ENCODE measurements around the gene MPST.

Gene MPST

DNA sequence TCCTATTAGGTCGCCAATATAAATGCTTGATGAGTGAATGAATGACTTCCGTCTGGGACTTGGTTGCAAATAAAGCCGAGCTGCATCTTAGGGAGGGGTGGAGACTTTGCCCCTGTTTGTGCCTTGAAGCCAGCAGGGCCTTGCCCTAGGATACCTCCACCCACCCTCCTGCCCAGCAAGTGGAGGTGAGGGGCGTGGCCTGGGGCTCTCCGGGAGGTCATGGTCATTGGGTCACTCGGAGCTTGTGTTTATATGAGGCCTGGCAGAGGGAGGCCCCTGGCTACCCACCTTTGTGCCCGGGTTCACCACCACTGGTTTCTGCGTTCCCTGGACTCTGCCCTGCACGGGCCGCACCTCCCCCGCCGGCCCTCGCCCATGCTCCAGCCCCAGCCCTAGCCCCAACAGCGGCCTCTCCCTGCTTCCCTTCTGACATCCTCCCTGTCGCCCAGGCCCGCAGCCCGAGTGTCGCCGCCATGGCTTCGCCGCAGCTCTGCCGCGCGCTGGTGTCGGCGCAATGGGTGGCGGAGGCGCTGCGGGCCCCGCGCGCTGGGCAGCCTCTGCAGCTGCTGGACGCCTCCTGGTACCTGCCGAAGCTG lies 4.3 kb downstream of the MPST start:
- DNase-seq (ENCODE audit: low spot score): no peak

DNA sequence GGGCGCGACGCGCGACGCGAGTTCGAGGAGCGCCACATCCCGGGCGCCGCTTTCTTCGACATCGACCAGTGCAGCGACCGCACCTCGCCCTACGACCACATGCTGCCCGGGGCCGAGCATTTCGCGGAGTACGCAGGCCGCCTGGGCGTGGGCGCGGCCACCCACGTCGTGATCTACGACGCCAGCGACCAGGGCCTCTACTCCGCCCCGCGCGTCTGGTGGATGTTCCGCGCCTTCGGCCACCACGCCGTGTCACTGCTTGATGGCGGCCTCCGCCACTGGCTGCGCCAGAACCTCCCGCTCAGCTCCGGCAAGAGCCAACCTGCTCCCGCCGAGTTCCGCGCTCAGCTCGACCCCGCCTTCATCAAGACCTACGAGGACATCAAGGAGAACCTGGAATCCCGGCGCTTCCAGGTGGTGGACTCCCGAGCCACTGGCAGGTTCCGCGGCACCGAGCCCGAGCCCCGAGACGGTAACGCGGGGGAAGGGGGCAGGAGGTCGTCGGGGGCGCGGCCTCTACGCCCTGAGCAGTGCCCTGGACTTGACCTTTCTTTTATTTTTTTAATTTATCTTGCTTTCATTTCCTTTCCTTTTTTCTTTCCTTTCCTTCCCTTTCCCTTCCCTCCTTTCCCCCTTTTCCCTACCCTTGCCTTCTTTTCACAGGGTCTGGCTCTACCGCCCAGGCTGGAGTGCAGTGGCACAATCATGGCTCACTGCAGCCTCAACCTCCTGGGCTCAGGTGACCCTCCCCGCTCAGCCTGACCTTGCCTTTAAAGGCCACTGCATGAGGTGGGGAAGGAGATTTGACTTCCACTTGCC lies 5.0 kb downstream of the MPST start:
- no peak for DNase-seq (ENCODE audit: low spot score)

DNA sequence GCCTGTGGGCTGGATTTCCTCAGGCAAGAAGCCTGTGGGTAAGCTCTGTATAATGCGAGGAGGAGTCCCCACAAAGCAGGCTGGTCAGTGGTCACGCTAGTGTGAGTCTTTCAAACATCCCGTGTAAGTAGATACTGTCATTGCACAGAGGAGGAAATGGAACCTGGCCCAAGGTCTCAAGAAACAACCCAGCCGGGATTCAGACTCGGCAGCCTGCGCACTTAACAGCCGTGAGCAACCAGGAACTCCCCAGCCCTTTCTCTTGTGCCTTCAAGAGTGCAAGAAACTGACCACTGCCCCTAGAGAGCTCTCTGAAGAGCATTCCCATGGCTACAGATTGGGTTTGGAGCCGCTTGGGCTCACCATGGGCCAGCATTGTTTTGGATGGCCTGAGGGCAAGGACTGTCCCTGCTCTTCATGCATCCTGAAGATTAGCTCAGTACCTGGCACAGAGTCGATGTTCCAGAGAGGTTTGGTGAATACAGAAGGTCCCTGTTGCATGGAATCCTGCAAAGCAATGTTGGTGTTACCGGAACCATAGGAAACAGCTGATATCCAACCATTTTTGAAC lies 6.0 kb downstream of the MPST start:
- DNase-seq (ENCODE audit: low spot score): no peak

DNA sequence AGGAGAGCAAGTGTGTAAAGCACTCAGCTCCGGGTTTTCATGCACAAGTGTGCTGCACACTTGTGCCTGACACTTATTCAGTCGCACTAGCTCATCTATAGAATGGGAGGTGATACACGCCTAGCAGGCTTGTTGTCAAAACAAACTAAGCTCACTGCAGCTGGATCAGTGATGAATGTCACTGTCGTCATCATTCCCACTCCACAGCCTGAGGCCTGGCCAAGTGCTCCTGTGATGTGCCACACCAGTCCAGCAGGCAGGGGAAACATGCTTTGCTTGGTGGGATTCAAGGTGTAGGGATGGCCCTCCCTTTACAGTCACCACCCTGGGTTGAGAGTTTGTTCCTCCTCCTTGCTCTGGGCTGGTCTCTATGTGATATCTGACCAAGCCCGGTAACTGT lies 6.8 kb downstream of the MPST start:
- no peak for DNase-seq (ENCODE audit: low spot score)

DNA sequence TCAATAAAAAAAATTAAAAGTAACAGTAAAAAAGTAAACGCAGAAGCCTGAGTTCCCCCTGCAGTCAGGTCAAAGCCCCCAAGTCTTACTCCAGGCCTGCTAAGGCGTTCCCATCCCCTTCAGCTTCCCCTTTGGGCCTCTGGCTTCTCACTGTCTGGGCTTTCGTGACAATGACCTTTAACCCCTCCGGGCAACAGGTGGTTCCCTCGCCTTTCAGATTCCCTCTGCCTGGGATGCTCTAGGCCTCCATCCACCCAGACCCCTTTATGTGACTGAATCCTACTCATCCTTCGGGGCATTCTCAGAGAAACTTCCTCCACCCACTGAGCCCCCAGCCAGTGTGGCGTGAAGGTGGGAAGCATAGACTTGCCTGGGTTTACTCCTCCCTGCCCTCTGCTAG lies 8.0 kb downstream of the MPST start:
- no peak for DNase-seq (ENCODE audit: low spot score)

DNA sequence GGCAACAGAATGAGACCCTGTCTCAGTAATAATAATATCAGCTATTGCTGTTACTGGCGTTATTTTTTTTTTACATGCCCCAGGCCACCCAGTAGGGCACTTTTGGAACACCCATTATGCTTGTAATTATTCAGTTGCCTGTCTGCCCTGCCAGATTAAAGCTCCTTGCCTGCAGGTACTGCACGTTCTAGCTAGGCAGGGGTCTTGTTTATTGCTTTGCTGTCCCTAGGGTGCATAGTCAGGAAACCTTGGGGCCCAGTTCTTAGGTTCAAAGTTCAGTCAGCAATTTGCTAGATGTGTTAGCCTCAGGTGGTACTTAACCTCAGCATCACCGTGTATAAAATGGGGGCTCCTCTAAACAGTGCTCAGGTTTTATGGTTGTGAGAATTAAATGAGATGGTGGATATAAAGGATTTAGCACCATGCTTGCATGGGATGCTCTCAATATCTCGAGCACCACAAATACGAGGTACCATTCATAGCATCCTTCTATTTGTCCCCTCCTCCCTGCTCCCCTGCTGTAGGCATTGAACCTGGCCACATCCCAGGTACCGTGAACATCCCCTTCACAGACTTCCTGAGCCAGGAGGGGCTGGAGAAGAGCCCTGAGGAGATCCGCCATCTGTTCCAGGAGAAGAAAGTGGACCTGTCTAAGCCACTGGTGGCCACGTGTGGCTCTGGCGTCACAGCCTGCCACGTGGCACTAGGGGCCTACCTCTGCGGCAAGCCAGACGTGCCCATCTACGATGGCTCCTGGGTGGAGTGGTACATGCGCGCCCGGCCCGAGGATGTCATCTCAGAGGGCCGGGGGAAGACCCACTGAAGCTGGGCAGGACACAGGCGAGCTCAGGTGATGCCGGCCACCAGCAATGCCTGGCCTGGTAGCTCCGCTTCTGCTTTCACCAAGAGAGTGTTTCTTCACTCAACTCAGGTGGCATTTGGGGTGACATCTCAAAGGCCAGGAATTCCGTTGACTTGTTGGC lies 9.4 kb downstream of the MPST start:
- DNase-seq (ENCODE audit: low spot score): no peak

DNA sequence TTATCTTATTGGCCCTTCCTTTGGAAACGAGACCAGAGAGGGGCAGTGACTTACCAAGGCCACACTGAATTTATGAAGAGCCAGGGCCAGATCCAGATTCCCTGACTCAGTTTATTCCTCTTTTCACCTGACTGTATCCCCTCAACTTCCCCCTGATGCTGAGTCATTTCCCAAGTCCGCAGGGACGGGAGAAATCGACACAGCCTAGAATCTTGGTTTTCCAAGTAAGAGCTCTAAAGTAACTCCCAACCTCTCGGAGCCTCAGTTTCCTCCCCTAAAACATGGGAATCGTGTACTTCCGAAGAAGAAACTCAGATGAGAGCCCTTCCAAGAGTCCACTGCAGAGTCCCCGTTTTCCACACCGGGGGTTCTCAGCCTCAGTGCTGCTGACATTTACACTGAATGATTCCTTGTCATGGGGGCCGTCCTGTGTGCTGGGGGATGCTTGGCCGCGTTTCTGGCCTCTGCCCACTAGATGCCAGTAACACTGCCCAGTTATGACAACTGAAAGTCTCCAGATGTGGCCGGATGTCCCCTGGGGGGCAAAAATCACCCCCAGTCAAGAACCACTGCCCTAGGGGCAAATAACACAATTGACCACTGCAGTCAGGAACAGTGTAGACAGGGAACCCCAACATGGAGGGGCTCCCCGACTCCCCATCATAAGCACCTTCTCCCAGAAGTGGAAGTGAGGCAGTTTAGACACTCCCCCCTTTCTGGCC lies 11.2 kb downstream of the MPST start:
- DNase-seq (ENCODE audit: low spot score): no peak

DNA sequence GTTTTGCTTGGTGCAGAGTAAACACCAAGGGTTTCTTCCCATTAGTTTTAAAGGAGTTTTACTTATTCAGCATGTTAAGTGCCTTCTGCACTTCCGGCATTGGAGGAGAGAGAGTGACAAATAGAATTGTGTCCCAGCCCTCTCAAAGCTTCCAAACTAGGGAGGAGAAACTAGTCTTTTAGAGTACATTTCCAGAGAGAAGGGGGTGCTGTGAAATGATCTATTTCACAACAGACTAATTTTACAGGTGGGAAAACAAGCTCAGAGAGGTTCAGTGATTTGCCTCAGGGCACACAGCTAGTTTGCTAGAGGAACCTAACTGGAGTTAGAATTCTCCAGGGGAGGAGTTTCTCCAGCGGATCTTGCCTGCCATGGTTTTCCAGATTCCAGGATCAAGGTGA lies 12.6 kb downstream of the MPST start:
- DNase-seq (ENCODE audit: low spot score): no peak

DNA sequence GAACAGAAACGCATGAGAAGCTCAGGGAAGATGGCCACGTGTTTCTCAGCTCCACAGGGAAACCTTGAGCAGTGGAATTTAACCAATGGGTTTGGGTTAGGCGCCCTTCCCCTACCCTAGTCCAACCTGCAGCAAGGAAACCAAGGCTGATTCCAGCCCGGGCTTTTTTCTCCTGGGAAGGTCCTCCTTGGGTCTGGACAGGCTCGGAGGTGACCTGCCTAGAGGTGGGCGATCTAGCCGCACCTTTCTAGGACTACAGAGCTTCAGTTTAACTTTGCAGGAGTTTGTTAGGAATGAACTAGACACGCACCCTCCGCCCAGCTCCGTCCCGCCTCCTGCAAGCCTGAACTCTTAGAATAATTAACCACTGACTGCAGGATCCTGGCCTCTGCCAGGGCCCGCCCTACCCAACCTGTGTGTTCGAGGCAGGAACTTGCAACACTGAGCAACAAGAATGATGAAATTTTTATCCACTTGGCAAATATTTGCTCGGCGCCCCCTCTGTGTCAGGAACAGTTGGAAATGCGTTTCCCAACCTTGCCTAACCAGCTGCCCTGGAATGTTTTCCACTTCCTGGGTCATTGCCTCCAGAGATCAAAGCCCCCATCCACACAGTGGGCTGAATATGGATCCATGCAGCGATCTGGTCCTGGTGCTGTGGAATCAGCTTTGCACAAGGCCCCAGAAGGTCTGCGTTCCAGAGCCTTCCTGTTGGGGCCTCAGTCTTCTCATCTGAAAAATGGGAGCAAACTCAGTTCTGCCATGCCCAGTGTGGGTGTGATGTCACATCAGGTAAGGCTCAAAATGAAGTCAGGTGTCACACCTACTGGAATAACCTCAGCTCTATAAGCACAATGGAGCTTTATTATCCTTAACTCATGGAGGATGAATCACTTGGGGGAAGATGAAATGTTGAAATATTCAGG lies 13.3 kb downstream of the MPST start:
- peak; percentile 87 for DNase-seq (ENCODE audit: low spot score)

DNA sequence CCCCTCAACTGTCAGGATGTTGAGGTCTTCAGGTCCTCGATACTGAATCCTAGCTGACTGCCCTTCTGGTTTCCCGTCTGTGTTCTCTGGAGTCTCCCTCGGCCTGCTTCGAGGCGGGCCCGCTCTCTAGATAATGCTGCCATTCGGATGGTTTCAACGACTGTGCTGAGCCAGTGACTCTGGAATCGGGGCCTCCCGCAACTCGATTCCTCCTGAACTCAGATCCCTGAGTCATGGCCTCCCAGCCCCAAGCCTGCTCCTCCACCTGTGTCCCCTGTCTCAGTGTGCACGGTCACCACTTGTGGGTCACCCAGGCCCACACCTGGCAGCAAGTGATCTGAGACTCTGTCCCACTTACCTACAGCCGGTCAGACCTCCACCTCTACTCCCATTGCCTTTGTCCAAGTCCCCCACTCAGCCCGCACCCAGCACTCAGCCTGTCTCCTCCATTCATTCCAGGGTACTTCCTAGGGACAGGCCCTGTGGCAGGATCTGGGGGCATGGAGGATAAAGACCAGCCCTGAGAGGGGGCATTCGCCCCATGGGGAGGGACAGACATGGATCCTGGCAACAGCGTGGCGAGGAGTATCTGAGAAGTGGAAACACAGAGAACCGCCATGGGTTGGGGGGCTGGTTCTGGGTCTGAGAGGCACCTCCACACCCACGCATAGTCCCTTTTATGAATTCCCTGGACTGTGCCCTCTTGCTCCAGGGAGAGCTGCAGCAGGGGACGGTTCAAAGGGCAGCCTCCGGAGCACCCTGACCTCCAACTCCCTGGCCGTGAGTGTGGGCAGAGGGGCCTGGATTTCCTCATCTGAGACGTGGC lies 14.3 kb downstream of the MPST start:
- no peak for DNase-seq (ENCODE audit: low spot score)

DNA sequence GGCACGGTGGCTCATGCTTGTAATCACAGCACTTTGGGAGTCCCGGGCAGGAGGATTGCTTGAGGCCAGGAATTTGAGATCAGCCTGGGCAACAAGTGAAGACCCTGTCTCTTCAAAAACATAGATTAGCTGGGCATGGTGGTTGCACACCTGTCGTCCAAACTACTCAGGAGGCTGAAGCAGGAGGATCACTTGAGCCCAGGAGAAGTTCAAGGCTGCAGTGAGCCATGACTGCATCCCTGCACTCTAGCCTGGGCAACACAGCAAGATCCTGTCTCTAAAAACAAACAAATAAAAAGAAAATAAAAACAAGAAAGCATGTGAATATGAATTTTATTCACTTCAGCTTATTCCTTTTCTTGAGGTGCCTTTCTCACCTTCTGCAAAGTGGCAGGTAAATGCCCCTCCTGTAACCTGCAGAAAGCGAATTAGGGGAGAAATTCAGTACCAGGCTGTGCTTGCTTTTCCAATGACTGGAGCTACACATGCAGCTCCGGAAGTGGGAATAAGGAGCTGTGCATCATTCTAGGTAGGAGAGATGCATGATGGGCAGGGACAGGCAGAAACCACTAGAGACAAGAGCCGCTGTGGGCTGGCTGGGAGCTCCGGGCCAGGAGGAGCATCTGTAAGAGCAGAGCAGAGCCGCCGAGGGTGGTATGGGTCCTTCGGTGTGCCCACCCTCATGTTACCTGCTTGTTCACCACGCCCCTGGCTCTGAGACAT lies 17.3 kb downstream of the MPST start:
- no peak for DNase-seq (ENCODE audit: low spot score)

DNA sequence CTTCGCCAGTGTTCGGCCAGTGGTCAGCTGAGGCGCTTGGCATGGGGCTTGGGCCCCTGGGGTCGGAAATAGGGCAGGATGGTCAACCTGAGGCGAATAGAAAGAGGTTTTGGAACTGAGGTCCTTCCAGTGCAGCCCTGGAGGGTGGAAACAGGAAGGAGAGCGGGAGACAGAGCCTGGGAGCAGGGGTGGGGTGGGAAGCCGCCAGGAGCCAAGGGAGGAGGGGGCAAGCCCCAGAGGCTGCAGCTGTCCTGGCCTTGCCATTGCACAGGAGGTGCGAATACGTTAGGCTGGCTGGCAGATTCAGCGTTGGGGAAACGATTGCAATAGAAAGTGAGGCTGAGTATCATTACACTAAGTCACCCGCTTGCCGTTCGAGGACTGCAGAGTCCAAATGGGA lies 18.1 kb downstream of the MPST start:
- no peak for DNase-seq (ENCODE audit: low spot score)

DNA sequence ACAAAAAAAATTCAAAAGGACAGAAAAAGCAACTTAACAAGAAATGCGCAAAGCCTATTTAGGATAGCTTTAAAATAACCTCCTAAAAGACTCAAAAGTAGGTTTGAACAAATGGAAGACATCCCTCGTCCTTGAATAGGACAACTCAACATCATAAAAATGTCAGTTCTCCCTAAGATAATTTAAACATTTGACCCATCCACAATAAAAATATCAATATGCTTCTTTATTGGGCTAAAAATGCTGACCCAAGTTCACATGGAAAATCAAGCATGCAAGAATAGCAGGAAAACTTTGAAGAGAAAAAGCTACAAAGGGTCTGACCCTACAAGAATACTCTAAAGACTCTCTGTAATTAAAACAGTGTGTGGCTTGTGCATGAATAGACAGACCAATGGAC lies 19.9 kb downstream of the MPST start:
- no peak for DNase-seq (ENCODE audit: low spot score)

DNA sequence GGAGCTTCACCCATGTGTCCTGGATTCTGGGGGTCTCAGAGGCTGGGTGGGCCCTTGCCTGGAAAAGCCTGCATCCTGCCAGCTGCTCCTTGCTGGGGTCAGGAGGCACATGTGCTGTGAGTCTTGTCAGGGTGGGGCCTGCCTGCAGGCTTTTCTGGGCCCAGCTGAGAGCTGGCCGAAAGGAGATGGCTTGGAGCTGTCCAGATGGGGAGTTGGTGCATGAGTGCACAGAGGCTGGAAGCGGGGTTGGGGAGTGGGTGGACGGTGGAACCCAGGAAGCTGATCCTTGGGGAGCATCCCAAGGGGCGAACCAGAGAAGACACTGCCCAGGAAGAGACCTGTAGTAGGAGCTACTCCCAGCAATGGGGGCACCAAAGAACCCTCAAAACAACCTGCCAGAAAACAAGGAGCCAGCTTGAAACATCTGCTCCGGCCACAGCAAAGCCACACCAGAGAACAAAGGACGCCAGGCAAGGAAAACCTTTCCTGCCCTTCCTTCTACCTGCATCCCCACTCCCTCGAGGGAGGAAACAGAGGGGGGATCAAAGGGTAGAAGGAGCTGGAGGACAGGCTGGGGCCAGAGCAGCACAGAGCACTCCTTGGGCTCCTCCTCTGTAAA lies 23.8 kb downstream of the MPST start:
- no peak for DNase-seq (ENCODE audit: low spot score)

DNA sequence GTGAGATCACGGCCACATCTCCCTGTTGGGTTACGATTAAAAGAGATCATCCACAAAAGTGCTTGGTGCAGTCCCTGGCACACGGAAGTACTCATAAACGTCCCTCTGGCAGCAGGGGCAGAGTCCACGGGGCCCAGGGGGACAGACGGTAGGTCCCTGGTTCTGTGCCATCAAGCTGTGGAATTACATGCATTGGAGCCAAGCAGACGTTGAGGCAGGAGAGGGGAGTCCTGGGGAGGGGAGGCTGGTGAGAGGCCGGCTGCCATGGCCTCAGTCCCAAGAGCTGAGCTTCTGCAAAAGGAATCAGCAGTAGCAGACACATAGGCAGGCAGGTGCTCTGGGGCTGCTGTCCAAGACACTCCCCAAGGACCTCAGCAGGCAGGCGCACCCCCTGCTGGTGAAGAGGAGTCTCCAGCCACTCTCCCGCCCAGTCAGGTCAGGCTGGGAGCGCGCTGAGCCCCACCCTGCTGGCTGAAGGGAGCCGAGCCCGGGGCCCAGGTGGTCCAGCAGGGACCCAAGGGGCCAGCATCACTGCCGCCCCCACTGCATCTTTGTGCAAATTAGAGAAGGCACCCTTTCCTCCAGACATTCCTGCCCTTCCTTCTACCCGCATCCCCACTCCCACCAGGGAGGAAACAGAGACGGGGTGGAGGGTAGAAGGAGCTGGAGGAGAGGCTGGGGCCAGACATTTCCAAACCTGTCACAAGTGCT lies 24.4 kb downstream of the MPST start:
- DNase-seq (ENCODE audit: low spot score): peak; percentile 80

DNA sequence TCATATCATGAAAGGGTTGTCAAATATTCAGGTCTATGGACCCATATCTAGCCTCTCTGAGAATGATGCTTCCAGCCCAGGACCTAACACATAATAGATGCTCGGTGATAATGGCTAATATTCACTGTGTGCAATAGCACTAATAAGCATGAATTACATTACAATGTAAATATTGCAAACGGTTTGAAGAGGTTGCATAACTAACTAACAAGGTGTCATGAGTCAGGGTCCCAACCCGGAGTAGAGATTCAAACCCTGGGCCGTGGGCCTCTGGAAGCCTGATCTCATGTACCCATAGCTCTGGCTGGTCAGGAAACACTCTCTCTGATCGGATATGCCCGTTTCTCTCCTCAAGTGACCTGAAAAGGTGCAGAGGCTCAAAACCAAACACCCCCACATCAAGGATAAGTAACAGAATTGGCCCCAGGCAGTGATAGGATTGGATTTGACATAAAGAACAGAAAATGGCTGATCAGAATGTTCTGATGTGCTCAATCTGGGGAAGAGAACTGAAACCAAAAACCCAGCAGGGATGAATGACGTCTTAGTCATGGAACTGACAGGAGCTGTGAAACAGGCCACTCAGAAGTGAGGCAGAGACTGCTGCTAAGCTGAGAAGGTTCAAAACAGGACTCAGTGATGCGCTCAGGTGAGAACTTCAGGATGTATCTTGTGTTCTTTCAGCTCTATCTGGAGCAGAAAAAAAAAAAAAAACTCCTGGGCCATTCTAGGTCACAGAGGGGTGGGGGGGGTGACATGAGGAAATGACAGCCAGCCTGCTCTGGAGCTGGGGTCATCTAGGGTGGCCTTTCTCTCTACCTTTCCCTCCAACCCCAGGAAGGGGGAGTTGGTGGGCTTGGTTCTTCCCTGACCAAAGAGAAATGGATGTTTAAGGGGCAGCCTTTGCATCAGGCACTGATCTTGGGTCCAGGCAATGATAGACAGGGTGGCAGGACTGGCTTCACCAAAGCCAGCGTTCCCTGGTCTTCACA lies 25.4 kb downstream of the MPST start:
- no peak for DNase-seq (ENCODE audit: low spot score)

DNA sequence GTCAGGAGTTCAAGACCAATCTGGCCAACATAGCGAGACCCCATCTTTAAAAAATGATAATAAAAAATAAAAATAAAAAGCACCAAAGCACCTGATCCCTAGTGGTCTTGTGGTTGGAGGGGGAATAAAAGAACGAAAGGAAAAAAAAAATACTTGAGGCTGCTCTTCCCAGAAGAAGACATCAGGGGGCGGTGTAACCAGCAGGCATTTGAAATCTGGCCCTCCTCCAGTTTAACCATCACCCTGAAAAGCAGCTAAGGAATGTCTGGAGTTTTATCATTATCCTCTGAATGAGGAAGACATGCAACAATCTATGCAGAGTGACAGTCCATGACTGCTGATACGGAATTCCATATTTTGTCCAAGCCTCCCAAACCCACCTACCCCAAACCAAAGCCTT lies 26.4 kb downstream of the MPST start:
- no peak for DNase-seq (ENCODE audit: low spot score)
